Measurements from ENCODE around the gene PRKG1.

Gene PRKG1

GRCh38 chr10:51892965-51893658, 818.8 kb downstream of the PRKG1 start:
- no peak for DNase-seq (ENCODE audit: low read depth)

GRCh38 chr10:51894771-51895578, 820.7 kb downstream of the PRKG1 start:
- DNase-seq (ENCODE audit: low read depth): no peak

GRCh38 chr10:51896849-51897248, 822.6 kb downstream of the PRKG1 start:
- no peak for DNase-seq (ENCODE audit: low read depth)

- no peak for DNase-seq (ENCODE audit: low read depth)
Observed at GRCh38 chr10:51897560-51897959, 823.3 kb downstream of the PRKG1 start.

- no peak for DNase-seq (ENCODE audit: low read depth)
Observed at GRCh38 chr10:51900180-51900579, 825.9 kb downstream of the PRKG1 start.

GRCh38 chr10:51903675-51904074, 829.4 kb downstream of the PRKG1 start:
- no peak for DNase-seq (ENCODE audit: low read depth)

GRCh38 chr10:51905032-51905431, 830.7 kb downstream of the PRKG1 start:
- no peak for DNase-seq (ENCODE audit: low read depth)

GRCh38 chr10:51907361-51907760, 833.1 kb downstream of the PRKG1 start:
- DNase-seq (ENCODE audit: low read depth): no peak

GRCh38 chr10:51910189-51910588, 835.9 kb downstream of the PRKG1 start:
- DNase-seq (ENCODE audit: low read depth): no peak

GRCh38 chr10:51910596-51910995, 836.3 kb downstream of the PRKG1 start:
- DNase-seq (ENCODE audit: low read depth): no peak

- DNase-seq (ENCODE audit: low read depth): no peak
Observed at GRCh38 chr10:51911723-51912122, 837.4 kb downstream of the PRKG1 start.

GRCh38 chr10:51915031-51915542, 840.8 kb downstream of the PRKG1 start:
- DNase-seq (ENCODE audit: low read depth): no peak

- no peak for DNase-seq (ENCODE audit: low read depth)
Observed at GRCh38 chr10:51918440-51918839, 844.2 kb downstream of the PRKG1 start.

- DNase-seq (ENCODE audit: low read depth): no peak
Observed at GRCh38 chr10:51918884-51919325, 844.6 kb downstream of the PRKG1 start.

GRCh38 chr10:51920672-51921071, 846.4 kb downstream of the PRKG1 start:
- DNase-seq (ENCODE audit: low read depth): no peak

- DNase-seq (ENCODE audit: low read depth): no peak
Observed at GRCh38 chr10:51924359-51924758, 850.1 kb downstream of the PRKG1 start.

- no peak for DNase-seq (ENCODE audit: low read depth)
Observed at GRCh38 chr10:51926337-51926736, 852.0 kb downstream of the PRKG1 start.

- DNase-seq (ENCODE audit: low read depth): no peak
Observed at GRCh38 chr10:51928162-51928561, 853.9 kb downstream of the PRKG1 start.

GRCh38 chr10:51932530-51932929, 858.2 kb downstream of the PRKG1 start:
- DNase-seq (ENCODE audit: low read depth): no peak

- no peak for DNase-seq (ENCODE audit: low read depth)
Observed at GRCh38 chr10:51934373-51934772, 860.1 kb downstream of the PRKG1 start.

- no peak for DNase-seq (ENCODE audit: low read depth)
Observed at GRCh38 chr10:51935341-51935740, 861.1 kb downstream of the PRKG1 start.

- no peak for DNase-seq (ENCODE audit: low read depth)
Observed at GRCh38 chr10:51937308-51938140, 863.2 kb downstream of the PRKG1 start.
